Caco-2 (cell line): ENCODE results near the gene ITSN2. TPM values are rescaled to one million over a fixed set of nuclear protein-coding genes. Genes with fewer than 3 reads are reported as not detected.

Source experiments
- BruUV-seq: library from RNA; stranded (reverse); fragments of 400-500 nt; replicated peaks from 2 replicates; lab custom pipeline; 2021; lab: Mats Ljungman, UMichigan
- CTCF ChIA-PET: fragments of 300-600 bp; sonication (Branson Sonifier 250); formaldehyde crosslinking; loops from one replicate; lab custom pipeline; 2022; ENCODE audit warnings: antibody characterized with exemption; lab: Charles Lee
- POLR2A ChIA-PET: fragments of 300-600 bp; sonication (Branson Sonifier 250); formaldehyde crosslinking; loops from one replicate; lab custom pipeline; 2022; ENCODE audit warnings: antibody characterized with exemption; lab: Charles Lee
- DNase-seq, 2 experiments: peaks; one replicate each; pipeline versions ENCODE4 v3.0.0 to v3.0.0-alpha.2; 2020 to 2022
- H3K27me3 ChIP-seq: replicated peaks from 2 replicates; pipeline ENCODE4 v1.6.0; 2011; ENCODE audit warnings: low read length; ENCODE audit not compliant: control insufficient read depth, insufficient read depth
- H3K36me3 ChIP-seq: 2 replicates; pipeline ENCODE4 v1.5.1; 2011; ENCODE audit warnings: low read length; ENCODE audit not compliant: control insufficient read depth, insufficient read depth
- H3K4me1 ChIP-seq: fragments of 250-450 bp; sonication (Bioruptor Pico); 2 replicates; pipeline ENCODE4 v1.5.1; 2020; ENCODE audit warnings: mild to moderate bottlenecking
- H3K4me3 ChIP-seq: 2 replicates; pipeline ENCODE4 v1.5.1; 2011; ENCODE audit warnings: low read depth, mild to moderate bottlenecking, control low read depth, low read length
- H3K9me3 ChIP-seq: fragments of 250-450 bp; sonication (Bioruptor Pico); 2 replicates; pipeline ENCODE4 v1.5.1; 2020; ENCODE audit warnings: mild to moderate bottlenecking, moderate library complexity
- H3K27ac Mint-ChIP-seq: one replicate; pipeline ENCODE4 v1.8.0; 2022; ENCODE audit warnings: mixed read lengths; ENCODE audit not compliant: unreplicated experiment
- H3K27me3 Mint-ChIP-seq: one replicate; pipeline ENCODE4 v1.8.0; 2022; ENCODE audit warnings: mixed read lengths; ENCODE audit not compliant: insufficient read depth, unreplicated experiment
- H3K36me3 Mint-ChIP-seq: one replicate; pipeline ENCODE4 v1.8.0; 2022; ENCODE audit warnings: mild to moderate bottlenecking, mixed read lengths; ENCODE audit not compliant: insufficient read depth, unreplicated experiment
- H3K4me1 Mint-ChIP-seq: one replicate; pipeline ENCODE4 v1.8.0; 2022; ENCODE audit warnings: low read depth, mixed read lengths; ENCODE audit not compliant: unreplicated experiment
- H3K4me3 Mint-ChIP-seq: one replicate; pipeline ENCODE4 v1.8.0; 2022; ENCODE audit warnings: mild to moderate bottlenecking, moderate library complexity, mixed read lengths; ENCODE audit not compliant: unreplicated experiment
- H3K9me3 Mint-ChIP-seq: one replicate; pipeline ENCODE4 v1.8.0; 2022; ENCODE audit warnings: mixed read lengths; ENCODE audit not compliant: unreplicated experiment
- CTCF ChIP-seq, 2 experiments: fragments of 200-600 bp in 1 of 2; IDR thresholded peaks; 1 replicate in 1 of 2; 2 replicates in 1 of 2; pipeline versions ENCODE4 v1.5.1 to v1.8.0; 2011 to 2022; ENCODE audit warnings: antibody characterized with exemption in 1 of 2, control low read depth in 1 of 2, inconsistent platforms in 1 of 2, low read depth in 1 of 2, low read length in 1 of 2, mild to moderate bottlenecking in 1 of 2, moderate library complexity in 1 of 2; ENCODE audit not compliant: insufficient read depth in 1 of 2, severe bottlenecking in 1 of 2, unreplicated experiment in 1 of 2
- intact Hi-C: fragments of 100-400 bp; cut with micrococcal nuclease; formaldehyde crosslinking; loops from one replicate; pipeline ENCODE4 v1.10.0; 2022; ENCODE audit not compliant: unreplicated experiment
- total RNA-seq: library from RNA; stranded (reverse); gene quantifications from 2 replicates; pipeline ENCODE4 v1.2.3, GENCODE V29; 2022

ITSN2 gene
- total RNA-seq, 1 experiment from 2014 or later: 49.4 TPM

- ChIA-PET POLR2A (no interaction called here), CTCF (no interaction called here)
- Mint-ChIP-seq H3K4me3 (no peak overlapping the region), H3K27ac (no peak overlapping the region), H3K36me3 (no peaks in the 10 kb centered on the region), H3K9me3 (peaks cover 10% of the 10 kb centered on the region), H3K27me3 (no peaks in the 10 kb centered on the region), H3K4me1 (peaks cover 21% of the 10 kb centered on the region)
- no peaks in the 10 kb centered on the region for H3K27me3 ChIP-seq
- no peak for TF ChIP-seq CTCF (IDR thresholded peaks at IDR 0.05; ENCODE audit: insufficient read depth in 1 of 2, low read depth in 1 of 2, low read length in 1 of 2, severe bottlenecking in 1 of 2, unreplicated experiment in 1 of 2)
- intact Hi-C loops: loop anchor here (5.0 kb wide), 1 partner anchor 35 kb away; no protein-coding TSS in a partner anchor
- no peaks in the 10 kb centered on the region for H3K36me3 ChIP-seq
- H3K4me3 ChIP-seq: no peak overlapping the region
- DNase-seq: no peak
- H3K9me3 ChIP-seq: no peaks in the 10 kb centered on the region
- BruUV-seq: no TSS peak
- H3K4me1 ChIP-seq: peaks cover under 1% of the 10 kb centered on the region; the same call in 1 of the 2 replicates
These were observed 23.5 kb downstream of the ITSN2 start for GRCh38 chr2:24336811-24337210.

- H3K27me3 Mint-ChIP-seq: no peaks in the 10 kb centered on the region
- no peak for TF ChIP-seq CTCF (IDR thresholded peaks at IDR 0.05; ENCODE audit: insufficient read depth in 1 of 2, low read depth in 1 of 2, low read length in 1 of 2, severe bottlenecking in 1 of 2, unreplicated experiment in 1 of 2)
- Histone ChIP-seq H3K4me1 (no peaks in the 10 kb centered on the region), H3K9me3 (no peaks in the 10 kb centered on the region), H3K4me3 (no peak overlapping the region), H3K36me3 (no peaks in the 10 kb centered on the region), H3K27me3 (no peaks in the 10 kb centered on the region)
- H3K4me3 Mint-ChIP-seq: no peak overlapping the region
- DNase-seq: no peak
- H3K4me1 Mint-ChIP-seq: peaks cover 21% of the 10 kb centered on the region
- intact Hi-C loops: no loop called here
- BruUV-seq: no TSS peak
- no peaks in the 10 kb centered on the region for H3K36me3 Mint-ChIP-seq
- ChIA-PET POLR2A (no interaction called here), CTCF (no interaction called here)
- no peak overlapping the region for H3K27ac Mint-ChIP-seq
- H3K9me3 Mint-ChIP-seq: peaks cover 10% of the 10 kb centered on the region
These were observed 26.1 kb downstream of the ITSN2 start for GRCh38 chr2:24334245-24334633.

GRCh38 chr2:24332791-24333540 is 27.4 kb downstream of the ITSN2 start:
- H3K4me3 ChIP-seq: no peak overlapping the region

More at GRCh38 chr2:24332791-24333540, 27.4 kb downstream of the ITSN2 start:
- BruUV-seq: no TSS peak
- Histone ChIP-seq H3K36me3 (no peaks in the 10 kb centered on the region), H3K27me3 (no peaks in the 10 kb centered on the region), H3K9me3 (no peaks in the 10 kb centered on the region), H3K4me1 (no peaks in the 10 kb centered on the region)
- H3K36me3 Mint-ChIP-seq: no peaks in the 10 kb centered on the region
- POLR2A ChIA-PET: no interaction called here
- H3K27ac Mint-ChIP-seq: no peak overlapping the region
- no peaks in the 10 kb centered on the region for H3K27me3 Mint-ChIP-seq
- no peak for DNase-seq
- no peak for TF ChIP-seq CTCF (IDR thresholded peaks at IDR 0.05; ENCODE audit: insufficient read depth in 1 of 2, low read depth in 1 of 2, low read length in 1 of 2, severe bottlenecking in 1 of 2, unreplicated experiment in 1 of 2)
- intact Hi-C loops: no loop called here
- peaks cover 10% of the 10 kb centered on the region for H3K4me1 Mint-ChIP-seq
- CTCF ChIA-PET: no interaction called here
- no peak overlapping the region for H3K4me3 Mint-ChIP-seq
- peaks cover 10% of the 10 kb centered on the region for H3K9me3 Mint-ChIP-seq
